Kidney (tissue), 14 donors: ENCODE results near the gene NTNG1. TPM values are rescaled to one million over a fixed set of nuclear protein-coding genes. Genes with fewer than 3 reads are reported as not detected.

Source experiments
- DNase-seq, 5 donors: peaks; one replicate each; pipeline ENCODE4 v3.0.0-alpha.2; 2013 to 2020
- FAIRE-seq: peaks from 2 replicates; lab custom pipeline; 2012; peaks lifted over from hg19 to GRCh38; lab: Jason Lieb, UNC
- H3K27ac ChIP-seq, 2 donors: one replicate each; pipeline ENCODE4 v1.7.0; 2013; ENCODE audit warnings: low read depth in 2 of 2, low read length in 2 of 2, inconsistent platforms in 1 of 2
- H3K27me3 ChIP-seq: one replicate; pipeline ENCODE4 v1.7.1; 2013; ENCODE audit warnings: low read length, inconsistent platforms; ENCODE audit not compliant: control insufficient read depth, insufficient read depth
- H3K36me3 ChIP-seq, 3 donors: one replicate each; pipeline versions ENCODE4 v1.7.0 to v1.7.1; 2013; ENCODE audit warnings: low read length in 3 of 3, control low read depth in 1 of 3, inconsistent platforms in 1 of 3; ENCODE audit not compliant: insufficient read depth in 3 of 3, control insufficient read depth in 2 of 3
- H3K4me1 ChIP-seq, 3 donors: one replicate each; pipeline versions ENCODE4 v1.7.0 to v1.7.1; 2013; ENCODE audit warnings: low read length in 3 of 3, inconsistent platforms in 1 of 3, low read depth in 1 of 3; ENCODE audit not compliant: control insufficient read depth in 2 of 3, insufficient read depth in 2 of 3
- H3K4me3 ChIP-seq, 3 donors: one replicate each; pipeline versions ENCODE4 v1.7.0 to v1.8.1; 2013; ENCODE audit warnings: low read length in 3 of 3, control low read depth in 1 of 3, inconsistent platforms in 1 of 3
- H3K9ac ChIP-seq, 3 donors: one replicate each; pipeline versions ENCODE4 v1.7.0 to v1.7.1; 2013; ENCODE audit warnings: low read length in 3 of 3, control low read depth in 1 of 3, inconsistent platforms in 1 of 3
- H3K9me3 ChIP-seq, 3 donors: one replicate each; pipeline versions ENCODE4 v1.7.0 to v1.7.1; 2013; ENCODE audit warnings: low read length in 3 of 3, control low read depth in 1 of 3, inconsistent platforms in 1 of 3; ENCODE audit not compliant: control insufficient read depth in 2 of 3, insufficient read depth in 1 of 3
- CTCF ChIP-seq: IDR thresholded peaks from 3 replicates; pipeline ENCODE4 v1.5.1; 2012; ENCODE audit warnings: mild to moderate bottlenecking, moderate library complexity, borderline replicate concordance; ENCODE audit not compliant: insufficient read depth; ENCODE audit errors: extremely low read depth
- intact Hi-C: fragments of 100-400 bp; cut with DNase I; formaldehyde crosslinking; loops from one replicate; pipeline ENCODE4 v1.11.1; 2022
- polyA plus RNA-seq: library from polyadenylated mRNA; stranded (reverse); fragments of 350-450 nt; fragmentation: Illumina TruSeq; extraction: RNeasy Lipid Tissue Mini Kit (QIAGEN cat#74804); gene quantifications from one replicate; pipeline ENCODE4 v1.2.3, GENCODE V29; 2014; ENCODE audit warnings: low read depth, low replicate concordance; ENCODE audit not compliant: insufficient read depth
- total RNA-seq: library from RNA; stranded (reverse); fragmentation: NEBNext Ultra II Directional; extraction: Animal tissue kit (Norgen Biotek cat#: 25700); gene quantifications from one replicate; pipeline ENCODE4 v1.2.1, GENCODE V29; 2021
- donor health status: control.
- donor health status: control.
- donor health status: control.
- donor health status: control.
- donor health status: control.
- donor health status: DM: yes; HTN: yes; CAD: no.
- donor health status: Normal renal cell carcinoma (clear cell type).

NTNG1 gene
- total and polyA plus RNA-seq, 2 donors from 2014 or later, result 2.8 to 7.7 TPM

GRCh38 chr1:107483949-107484348 lies 343.1 kb downstream of the NTNG1 start:
- intact Hi-C loops, result no loop called here
- Histone ChIP-seq H3K9ac (no peak overlapping the region), H3K27me3 (no peaks in the 10 kb centered on the region), H3K27ac (no peak overlapping the region), H3K36me3 (no peaks in the 10 kb centered on the region), H3K4me3 (no peak overlapping the region), H3K4me1 (no peaks in the 10 kb centered on the region), H3K9me3 (no peaks in the 10 kb centered on the region)
- DNase-seq (no peak), FAIRE-seq (no peak)
- TF ChIP-seq CTCF, result no peak

GRCh38 chr1:107486349-107486748 lies 345.5 kb downstream of the NTNG1 start:
- TF ChIP-seq CTCF, result no peak
- no peaks in the 10 kb centered on the region for H3K9me3 ChIP-seq
- no peaks in the 10 kb centered on the region for H3K36me3 ChIP-seq
- no peaks in the 10 kb centered on the region for H3K27me3 ChIP-seq
- no peak for FAIRE-seq
- no peak for DNase-seq
- intact Hi-C loops, result no loop called here
- no peak overlapping the region for H3K4me3 ChIP-seq
- no peak overlapping the region for H3K9ac ChIP-seq
- H3K27ac ChIP-seq, result no peak overlapping the region
- no peaks in the 10 kb centered on the region for H3K4me1 ChIP-seq

GRCh38 chr1:107487506-107487905 lies 346.7 kb downstream of the NTNG1 start:
- no peaks in the 10 kb centered on the region for H3K36me3 ChIP-seq
- DNase-seq (no peak), FAIRE-seq (no peak)
- no peaks in the 10 kb centered on the region for H3K9me3 ChIP-seq
- no peak overlapping the region for H3K27ac ChIP-seq
- H3K27me3 ChIP-seq, result no peaks in the 10 kb centered on the region
- H3K9ac ChIP-seq, result no peak overlapping the region
- intact Hi-C loops, result no loop called here
- H3K4me3 ChIP-seq, result no peak overlapping the region
- no peak for TF ChIP-seq CTCF
- H3K4me1 ChIP-seq, result no peaks in the 10 kb centered on the region

GRCh38 chr1:107491582-107491981 lies 350.7 kb downstream of the NTNG1 start:
- FAIRE-seq (no peak), DNase-seq (no peak)
- H3K4me1 ChIP-seq, result no peaks in the 10 kb centered on the region
- TF ChIP-seq CTCF, result no peak
- H3K9ac ChIP-seq, result no peak overlapping the region
- H3K27me3 ChIP-seq, result no peaks in the 10 kb centered on the region
- no peaks in the 10 kb centered on the region for H3K36me3 ChIP-seq
- no peak overlapping the region for H3K27ac ChIP-seq
- no peak overlapping the region for H3K4me3 ChIP-seq
- intact Hi-C loops, result no loop called here
- H3K9me3 ChIP-seq, result no peaks in the 10 kb centered on the region
